AG09319 (cell line): ENCODE results near the gene TMEM45B.
"Not testable (repeated sequence)": the region's sequence is repeated elsewhere in the genome, so short reads cannot be mapped to it uniquely, and the experiment has no call there.

Experiments
- DNase-seq: peaks from one replicate; pipeline ENCODE4 v3.0.0-alpha.2; 2010; ENCODE audit warnings: low read depth; ENCODE audit errors: extremely low read depth
- CTCF ChIP-seq: IDR thresholded peaks from 2 replicates; pipeline ENCODE4 v1.5.1; 2011; ENCODE audit warnings: low read depth, mild to moderate bottlenecking, inconsistent platforms, low read length, moderate library complexity

TMEM45B gene

DNA sequence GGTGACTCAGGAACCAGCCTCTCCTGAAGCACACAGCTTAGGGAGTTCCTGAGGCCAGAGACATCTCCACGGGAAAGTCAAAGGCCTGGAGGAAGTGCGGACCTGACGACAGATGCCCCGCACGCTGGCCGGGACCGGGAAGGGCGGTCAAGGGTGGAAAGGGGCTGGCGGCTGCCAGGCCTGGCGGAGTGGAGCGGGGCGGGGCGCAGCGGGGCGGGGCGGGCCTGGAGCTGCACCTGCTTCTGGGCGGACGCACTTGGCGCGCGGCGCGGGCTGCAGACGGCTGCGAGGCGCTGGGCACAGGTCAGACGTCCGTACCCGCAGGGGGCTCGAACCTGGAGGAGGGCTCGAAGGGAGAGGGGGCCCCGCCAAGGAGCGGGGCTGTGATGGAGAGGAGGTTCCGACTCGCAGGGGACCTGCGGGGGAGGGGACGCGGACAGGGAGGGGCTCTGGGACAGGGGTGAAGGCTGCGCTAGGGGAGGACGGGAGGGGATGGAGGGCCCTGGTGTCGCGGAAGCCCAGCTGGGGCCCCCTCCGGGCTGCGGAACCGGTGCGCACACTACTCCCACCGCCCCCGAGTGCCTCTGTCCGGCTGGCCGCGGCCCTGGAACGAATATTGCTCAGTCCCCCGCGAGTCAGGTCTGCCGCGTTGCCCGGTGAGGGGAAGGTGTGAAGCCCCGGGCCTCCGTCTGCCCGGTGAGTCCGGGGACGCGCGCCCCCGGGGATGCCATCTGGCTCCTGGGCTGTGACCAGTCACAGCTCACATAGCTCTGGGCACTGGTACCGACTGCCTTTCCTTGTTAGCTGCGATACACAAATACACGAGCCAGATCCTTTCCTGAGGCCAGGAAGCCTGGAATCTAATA, at the start of gene TMEM45B:
TSS of gene TMEM45B (plus strand) at position 253 of the 866 bp plus-strand sequence. CDS start 36,635 bp downstream, outside the sequence.
- no peak for TF ChIP-seq CTCF
- no peak for DNase-seq

- DNase-seq, result no peak
- peak; percentile 57 for TF ChIP-seq CTCF
Observed at GRCh38 chr11:129766898-129767604, 48.6 kb upstream of the TMEM45B start.

- DNase-seq, result no peak
- no peak for TF ChIP-seq CTCF
Observed at GRCh38 chr11:129767827-129768226, 47.8 kb upstream of the TMEM45B start.

DNA sequence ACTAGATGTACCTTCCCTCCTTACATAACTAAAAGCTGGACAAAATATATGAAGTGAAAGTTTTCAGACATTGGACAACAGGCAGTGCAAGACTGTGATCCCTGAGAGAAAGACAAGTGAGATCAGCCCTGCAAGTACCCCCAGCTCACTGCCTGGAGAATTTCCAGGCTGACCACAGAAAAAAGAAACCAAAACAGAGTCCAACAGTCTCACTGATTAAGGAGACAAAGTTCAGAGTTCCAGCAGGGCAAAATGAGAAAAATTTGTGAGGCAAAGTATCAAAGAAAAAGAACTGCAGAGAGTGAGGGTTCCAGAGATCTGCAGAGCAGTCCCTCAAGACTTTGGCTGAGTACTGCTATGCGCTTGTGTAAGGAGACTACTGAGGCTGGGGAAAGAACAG, 47.3 kb upstream of the TMEM45B start:
- DNase-seq, result no peak
- TF ChIP-seq CTCF, result no peak

DNA sequence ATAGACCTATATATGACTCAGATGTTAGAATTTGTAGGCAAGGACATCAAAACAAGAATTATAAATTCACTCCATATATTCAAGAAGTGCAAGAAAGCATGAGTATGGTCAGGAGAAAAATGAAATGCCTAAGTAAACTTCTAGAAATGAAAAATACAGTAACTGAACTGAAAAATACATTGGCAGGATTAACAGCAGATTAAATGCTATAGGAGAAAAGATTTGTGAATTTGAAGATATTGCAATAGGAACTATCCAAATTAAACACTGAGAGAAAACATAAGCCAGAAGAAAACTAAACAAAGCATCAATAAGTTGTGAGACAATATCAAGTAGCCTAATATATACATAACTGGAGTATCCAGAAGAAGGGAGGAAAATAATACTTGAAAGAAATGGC, 46.6 kb upstream of the TMEM45B start:
- no peak for TF ChIP-seq CTCF
- DNase-seq, result no peak

- no peak for TF ChIP-seq CTCF
- no peak for DNase-seq
Observed at GRCh38 chr11:129770993-129771392, 44.7 kb upstream of the TMEM45B start.

- not testable (repeated sequence) for DNase-seq
Observed at GRCh38 chr11:129771456-129771855, 44.2 kb upstream of the TMEM45B start.
